DND-41 (cell line): ENCODE results near the gene SERPINC1.

Source experiments
- EZH2 ChIP-seq: IDR thresholded peaks from 3 replicates; pipeline ENCODE4 v1.6.1; 2012; ENCODE audit warnings: borderline replicate concordance, low read depth, mild to moderate bottlenecking, moderate library complexity, low read length, inconsistent platforms; ENCODE audit not compliant: severe bottlenecking
- TF ChIP-seq, protein P1 (sequence below): IDR thresholded peaks from 2 replicates; pipeline ENCODE4 v1.5.1; 2012; ENCODE audit warnings: borderline replicate concordance, low read length, moderate library complexity, mild to moderate bottlenecking; ENCODE audit not compliant: poor library complexity, severe bottlenecking; ENCODE audit errors: extremely low read depth

DNA sequence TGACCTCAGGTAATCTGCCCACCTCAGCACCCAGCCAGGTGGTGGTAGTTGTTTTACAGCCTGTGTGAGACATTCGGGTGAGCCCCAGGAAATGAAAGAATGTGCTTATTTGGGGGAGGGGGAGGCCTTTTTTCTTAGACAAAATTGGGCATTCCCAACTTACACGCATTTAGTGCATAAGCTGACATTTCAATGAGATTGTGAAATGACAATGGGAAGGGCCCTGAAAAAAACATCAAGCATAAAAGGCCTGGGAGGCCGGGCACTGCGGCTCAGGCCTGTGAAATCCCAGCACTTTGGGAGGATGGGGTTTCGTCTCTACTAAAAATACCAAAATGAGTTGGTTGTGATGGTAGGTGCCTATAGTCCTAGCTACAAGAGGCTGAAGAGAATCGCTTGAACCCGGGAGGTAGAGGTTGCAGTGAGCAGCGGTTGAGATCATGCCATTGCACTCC, 54.3 kb downstream of the SERPINC1 start:
- TF ChIP-seq, protein P1, sequence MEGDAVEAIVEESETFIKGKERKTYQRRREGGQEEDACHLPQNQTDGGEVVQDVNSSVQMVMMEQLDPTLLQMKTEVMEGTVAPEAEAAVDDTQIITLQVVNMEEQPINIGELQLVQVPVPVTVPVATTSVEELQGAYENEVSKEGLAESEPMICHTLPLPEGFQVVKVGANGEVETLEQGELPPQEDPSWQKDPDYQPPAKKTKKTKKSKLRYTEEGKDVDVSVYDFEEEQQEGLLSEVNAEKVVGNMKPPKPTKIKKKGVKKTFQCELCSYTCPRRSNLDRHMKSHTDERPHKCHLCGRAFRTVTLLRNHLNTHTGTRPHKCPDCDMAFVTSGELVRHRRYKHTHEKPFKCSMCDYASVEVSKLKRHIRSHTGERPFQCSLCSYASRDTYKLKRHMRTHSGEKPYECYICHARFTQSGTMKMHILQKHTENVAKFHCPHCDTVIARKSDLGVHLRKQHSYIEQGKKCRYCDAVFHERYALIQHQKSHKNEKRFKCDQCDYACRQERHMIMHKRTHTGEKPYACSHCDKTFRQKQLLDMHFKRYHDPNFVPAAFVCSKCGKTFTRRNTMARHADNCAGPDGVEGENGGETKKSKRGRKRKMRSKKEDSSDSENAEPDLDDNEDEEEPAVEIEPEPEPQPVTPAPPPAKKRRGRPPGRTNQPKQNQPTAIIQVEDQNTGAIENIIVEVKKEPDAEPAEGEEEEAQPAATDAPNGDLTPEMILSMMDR: no peak
- no peak for TF ChIP-seq EZH2
